ENCODE data around the gene MYH10.

MYH10 gene

DNA sequence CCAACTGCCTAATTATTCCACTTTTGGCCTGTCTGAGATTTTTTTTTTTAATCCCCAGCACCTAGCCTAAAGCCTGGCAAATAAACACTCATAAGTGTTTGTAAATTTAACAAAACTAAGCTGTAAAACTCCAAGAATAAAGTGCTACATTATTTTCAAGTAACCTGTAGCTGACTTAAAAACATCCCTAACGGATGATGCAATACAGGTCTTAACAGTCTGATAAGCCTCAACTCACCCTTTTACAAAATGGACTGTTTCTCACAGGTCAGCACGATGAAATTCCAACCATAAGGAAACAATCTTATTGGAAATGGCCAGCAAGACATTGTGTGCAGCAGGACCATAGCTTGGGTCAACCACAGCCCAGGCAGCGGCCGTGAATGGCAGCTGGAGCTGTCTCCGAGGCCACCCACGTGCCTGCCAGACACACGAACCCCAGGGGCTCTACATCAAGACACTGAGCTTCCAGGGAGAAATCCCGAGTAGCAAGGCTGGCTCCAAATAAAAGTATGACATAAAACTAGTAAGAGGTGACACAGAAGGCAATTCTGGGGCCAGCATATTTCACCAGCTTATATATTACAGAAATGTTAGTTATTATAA is 135.9 kb downstream of the MYH10 start:
- DNase-seq (ENCODE audit: low read depth in 2 of 2), result no peak

DNA sequence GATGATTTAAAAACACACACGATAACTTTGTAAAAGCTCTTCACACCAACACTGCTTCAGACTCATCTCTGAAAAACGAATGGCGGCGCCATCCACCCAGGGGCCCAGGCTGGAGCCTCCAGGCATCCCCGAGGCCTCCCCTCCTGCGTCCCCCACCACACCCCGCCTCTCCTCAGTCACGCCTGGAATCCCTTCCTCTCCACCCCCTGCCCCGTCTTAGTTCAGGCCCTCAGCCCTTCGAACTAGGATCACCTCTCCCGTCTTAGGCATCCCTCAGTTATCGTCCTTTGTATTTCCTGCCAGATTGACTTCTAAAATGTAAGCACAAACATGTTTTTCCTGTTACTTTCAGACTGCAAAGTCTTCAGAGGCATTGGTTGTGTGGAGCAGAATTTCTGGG is 136.5 kb downstream of the MYH10 start:
- no peak for DNase-seq (ENCODE audit: low read depth in 2 of 2)

DNA sequence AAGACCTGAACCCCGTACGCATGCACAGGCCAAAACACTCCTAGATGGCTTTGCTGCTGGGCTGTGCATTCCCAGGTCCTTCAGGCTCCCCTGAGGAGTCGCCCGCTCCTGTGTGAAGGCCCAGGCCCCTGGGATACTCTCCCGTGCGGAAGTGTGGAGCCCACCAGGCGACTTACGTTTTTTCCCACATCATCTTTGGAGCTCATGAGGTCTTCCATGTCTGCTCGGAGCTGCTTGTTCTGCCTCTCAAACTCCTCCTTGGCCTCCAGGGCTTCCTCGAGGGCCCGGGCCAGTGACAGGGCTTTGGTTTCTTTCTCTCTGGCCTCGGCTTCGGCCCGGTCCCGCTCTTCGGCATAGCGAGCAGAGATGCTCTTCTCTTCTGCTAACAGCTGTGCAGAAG is 138.4 kb downstream of the MYH10 start:
- DNase-seq (ENCODE audit: low read depth in 2 of 2), result no peak

DNA sequence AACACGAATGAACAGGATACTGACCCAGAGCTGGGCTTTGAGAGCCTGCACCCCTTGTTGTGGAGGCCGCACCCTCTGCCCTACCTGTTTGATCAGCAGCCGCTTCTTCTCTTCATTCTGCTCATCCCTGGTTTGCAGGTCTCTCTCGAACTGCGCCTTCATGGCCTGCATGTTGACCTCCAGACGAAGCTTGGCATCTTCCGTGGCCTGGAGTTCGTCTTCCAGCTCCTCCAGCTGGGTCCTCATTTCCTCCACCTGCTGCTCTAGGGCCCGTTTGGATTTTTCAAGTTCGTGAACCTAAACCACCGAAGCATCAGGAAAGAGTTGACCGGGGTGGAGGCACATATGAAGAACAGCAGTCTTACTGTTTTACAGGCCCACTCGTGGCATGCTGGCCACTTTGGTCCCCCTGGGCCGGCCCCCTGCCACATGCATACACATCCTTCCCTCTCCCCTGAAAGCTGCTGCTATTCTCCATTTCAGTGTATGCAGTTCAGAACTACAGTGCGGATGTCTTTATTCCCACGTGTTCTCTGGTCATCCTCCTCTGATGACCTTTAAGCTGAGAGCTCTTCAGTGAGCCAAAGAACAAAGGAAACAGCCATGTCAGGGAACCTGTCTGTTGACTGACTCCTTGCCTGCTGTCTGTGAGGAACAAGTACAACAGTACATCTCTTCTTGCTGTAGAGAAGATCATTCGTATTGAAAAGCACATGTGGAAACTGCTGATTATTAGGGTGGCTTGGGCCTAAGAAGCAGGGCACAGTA is 140.1 kb downstream of the MYH10 start:
- DNase-seq (ENCODE audit: low read depth in 2 of 2), result no peak

DNA sequence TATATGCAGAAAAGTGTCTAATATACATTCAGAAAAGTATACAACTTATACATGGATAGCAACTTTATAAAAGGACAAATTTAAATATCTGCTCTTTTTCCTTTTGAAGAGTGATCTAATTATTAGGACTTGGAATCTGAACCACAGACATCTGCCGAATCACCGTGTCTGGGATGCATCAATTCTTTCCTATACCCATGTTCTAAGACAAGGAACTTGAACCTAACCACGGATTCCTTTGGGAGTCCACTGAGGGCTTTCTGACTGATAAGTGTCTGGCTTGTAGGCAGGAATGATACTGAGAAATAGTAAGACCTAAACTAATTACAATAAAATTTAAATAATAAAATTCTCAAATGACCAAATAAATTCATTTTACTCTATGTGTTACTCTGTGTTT is 140.7 kb downstream of the MYH10 start:
- no peak for DNase-seq (ENCODE audit: low read depth in 2 of 2)

DNA sequence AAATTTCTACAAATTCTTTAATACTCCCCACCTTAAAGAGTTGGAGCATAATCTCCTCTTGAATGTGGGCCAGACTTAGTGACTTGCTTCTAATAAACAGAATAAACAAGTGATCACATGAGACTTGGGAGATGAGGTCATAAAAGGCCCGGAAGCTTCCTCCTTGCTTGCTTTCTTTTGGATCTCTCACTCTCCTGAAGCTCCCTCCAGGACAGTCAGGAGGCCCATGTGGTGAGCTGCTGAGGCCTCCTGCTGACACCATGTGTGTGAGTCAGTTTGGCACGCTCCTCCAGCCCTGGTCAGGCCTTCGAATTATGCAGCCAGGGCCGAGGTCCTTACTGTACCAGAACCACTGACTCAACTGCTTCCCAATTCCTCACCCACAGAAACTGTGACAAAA is 141.6 kb downstream of the MYH10 start:
- DNase-seq (ENCODE audit: low read depth in 2 of 2), result no peak

DNA sequence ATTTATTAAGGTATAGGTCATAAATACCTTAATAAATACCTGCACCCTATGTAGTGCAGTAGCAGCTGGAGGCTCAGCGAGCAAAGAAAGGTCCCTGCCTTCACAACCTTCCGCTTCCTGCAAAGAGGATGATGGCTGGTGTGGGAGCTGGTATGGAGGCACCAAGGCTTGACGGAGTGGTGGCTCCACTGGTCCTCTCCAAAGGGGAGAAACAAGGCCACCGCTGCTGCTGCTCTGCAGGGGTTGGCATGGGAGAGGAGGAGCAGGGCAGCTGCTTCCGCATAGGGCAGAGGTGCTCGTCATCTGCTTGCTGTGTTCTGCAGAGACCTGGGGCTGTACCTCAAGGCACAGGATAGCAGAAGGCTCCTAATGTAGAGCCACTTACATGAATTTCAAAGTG is 142.0 kb downstream of the MYH10 start:
- DNase-seq (ENCODE audit: low read depth in 2 of 2), result no peak

DNA sequence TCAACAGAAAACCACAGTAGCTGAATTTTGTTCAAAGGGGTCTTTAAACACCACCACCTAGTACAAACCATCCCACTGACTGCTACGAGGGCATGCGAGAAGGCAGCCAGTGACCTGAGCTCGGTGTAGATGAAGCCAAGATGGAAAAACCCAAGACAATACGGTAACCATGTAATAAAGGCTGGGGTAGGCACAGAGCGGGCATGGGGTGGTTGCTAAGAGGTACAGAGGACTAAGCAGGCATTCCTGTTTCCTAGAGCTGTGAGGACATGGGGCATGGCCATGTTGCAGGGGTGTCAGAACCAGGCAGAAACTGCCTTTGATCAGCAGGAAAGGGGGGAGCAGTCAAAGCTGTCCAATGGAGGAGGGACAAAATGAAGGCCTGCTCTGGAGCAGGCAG is 142.8 kb downstream of the MYH10 start:
- no peak for DNase-seq (ENCODE audit: low read depth in 2 of 2)

DNA sequence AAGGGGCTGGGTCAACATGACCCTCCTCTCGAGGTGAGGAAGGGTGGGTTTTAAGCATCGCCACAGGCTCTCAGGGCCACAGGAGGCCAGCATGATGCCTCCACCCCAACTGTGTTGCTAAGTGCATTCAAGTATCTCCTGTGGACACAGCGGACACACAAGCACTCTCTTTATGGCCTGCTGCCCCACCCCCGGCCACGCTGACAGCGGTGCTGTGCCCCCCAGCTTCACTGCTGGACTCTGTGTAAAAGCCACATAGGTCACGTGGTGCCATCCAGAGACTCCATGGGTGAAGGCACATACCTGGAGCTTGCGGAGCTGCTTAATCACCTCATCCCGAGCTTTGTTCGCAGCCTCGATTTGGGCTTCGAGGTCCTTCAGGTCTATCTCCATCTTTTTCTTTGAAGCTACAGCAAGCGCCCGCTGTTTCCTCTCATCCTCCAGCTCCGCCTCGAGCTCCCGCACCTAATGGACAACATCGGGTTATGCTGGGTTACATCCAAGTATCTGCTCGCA is 143.3 kb downstream of the MYH10 start:
- no peak for DNase-seq (ENCODE audit: low read depth in 2 of 2)

DNA sequence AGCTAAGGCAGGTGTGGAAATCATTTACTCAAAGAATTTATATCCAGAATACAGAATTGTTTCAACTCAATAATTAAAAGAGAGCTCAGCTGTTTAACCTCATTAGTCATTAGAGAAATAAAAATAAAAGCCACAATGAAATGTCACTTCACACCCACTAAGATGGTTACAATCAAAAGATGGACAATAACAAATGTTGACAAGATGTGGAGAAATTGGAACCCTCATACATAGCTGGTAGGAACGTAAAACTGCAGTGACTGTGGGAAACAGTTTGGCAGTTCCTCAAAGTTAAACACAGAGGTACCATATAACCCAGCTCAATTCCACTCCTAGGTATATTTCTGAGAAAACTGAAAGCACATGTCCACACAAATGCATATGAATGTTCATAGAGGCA is 145.0 kb downstream of the MYH10 start:
- no peak for DNase-seq (ENCODE audit: low read depth in 2 of 2)

DNA sequence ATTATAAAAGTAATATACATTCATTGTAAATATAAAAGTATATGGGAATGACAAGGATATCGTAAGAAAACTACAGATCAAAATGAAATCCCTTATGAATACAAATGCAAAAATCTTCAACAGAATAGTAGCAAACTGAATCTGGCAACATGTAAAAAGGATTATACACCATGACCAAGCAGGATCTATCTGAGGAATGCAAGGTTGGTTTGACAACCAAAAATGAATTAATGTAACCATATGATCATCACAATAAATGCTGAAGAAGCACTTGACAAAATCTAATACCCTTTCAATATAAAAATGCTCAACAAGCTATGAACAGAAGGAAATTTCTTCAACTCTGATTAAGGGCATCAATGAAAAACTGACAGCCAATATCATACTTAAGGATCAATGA is 146.1 kb downstream of the MYH10 start:
- no peak for DNase-seq (ENCODE audit: low read depth in 2 of 2)

DNA sequence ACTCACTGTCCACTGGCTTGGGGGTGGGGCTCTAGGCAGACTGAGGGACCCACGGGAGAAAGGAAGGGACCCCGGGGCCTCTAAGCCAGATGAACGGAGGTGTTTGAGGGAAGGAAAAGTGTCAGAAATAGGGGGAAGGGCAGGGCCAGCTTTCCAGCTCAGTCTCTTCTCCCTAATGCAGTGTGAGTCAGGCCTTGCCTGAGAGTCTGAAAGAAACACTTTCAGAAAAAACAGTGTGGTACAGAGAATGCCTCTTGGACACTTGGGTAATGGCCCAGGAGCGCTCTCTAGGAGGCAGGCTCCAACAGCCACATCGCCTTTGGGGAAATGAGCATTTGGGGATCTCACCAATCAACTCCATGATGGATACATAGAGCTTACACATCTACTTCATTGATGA is 148.0 kb downstream of the MYH10 start:
- DNase-seq (ENCODE audit: low read depth in 2 of 2), result no peak

DNA sequence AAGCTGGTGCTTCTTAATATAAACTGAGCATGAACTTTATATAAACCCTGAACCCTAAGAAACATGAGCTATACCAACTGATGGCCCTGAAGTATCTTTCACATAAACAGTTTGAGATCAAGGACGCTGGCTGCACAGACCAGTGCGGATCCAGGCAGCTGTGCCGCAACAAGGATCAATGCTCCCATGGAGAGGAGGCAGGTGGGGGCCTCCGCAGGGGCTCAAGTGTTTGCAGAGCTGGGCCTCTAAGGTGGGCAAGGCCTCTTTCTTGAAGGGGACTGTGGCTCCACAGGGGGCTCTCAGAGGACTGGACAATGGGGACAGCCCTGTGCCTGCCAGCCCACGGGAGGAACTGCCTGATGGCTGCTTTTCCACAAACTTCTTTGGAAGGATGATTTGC is 148.8 kb downstream of the MYH10 start:
- DNase-seq (ENCODE audit: low read depth in 2 of 2), result no peak

DNA sequence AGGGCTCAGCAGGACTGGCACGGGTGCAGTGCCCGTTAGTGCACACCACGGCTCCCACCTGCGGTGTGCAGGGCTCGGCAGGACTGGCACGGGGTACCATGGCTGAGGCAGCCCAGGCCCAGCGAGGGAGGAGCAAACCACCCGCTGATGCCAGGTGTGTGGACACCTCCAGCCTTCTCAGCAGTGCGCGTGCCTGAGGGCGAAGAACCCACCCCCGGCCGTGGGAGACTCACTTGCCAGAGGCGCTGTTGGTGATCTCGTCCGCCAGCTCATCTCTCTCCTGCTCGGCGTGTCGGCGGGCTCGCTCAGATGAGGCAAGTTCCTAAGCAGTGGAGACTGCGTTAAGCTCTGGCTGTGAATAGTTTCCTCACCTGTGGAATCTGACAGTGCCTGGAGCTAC is 149.4 kb downstream of the MYH10 start:
- no peak for DNase-seq (ENCODE audit: low read depth in 2 of 2)

DNA sequence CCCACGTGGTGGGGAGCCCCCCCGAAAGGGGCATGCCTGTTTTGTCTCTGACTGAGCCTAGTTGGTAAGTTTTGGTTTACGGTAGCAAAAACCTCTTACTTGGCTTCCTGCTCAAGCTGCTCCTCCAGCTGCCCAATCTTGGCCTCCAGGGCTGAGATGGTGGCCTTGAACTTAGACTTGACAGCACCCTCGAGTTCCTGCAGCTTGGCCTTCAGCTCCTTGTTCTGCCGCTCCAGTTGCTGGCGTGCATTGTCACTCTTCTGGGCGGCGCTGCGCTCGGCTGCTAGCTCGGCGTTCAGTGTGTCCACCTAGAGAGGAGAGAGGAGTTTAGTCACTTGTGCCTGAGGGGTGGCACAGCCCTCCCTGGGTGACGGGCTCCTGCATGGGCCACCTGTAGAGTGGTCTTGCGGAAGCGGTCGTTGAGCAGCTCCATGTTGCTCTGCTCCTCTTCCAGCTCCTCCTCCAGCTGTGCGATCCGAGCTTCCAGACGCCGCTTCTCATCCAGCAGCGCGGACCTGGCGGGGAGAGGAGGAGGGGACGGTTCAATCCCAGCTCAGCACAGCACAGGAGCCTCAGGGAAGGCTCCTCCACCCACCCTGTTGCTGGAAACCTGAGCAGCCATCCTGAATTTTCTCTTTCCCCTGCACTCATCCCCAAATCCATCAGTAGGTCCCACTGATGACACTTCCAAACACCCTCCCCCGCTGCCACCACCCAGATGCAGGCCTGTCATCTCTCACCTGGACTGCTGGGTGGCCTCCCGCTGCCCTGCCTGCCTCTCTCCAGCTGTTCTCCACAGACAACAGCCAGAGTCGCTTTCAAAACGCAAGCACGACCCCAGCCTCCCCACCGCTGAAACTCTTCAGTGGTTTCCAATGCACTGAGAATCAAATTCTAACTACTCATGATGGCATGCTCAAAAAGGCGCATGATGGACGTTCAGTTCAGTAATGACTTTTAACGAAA is 150.2 kb downstream of the MYH10 start:
- DNase-seq (ENCODE audit: low read depth in 2 of 2), result no peak

DNA sequence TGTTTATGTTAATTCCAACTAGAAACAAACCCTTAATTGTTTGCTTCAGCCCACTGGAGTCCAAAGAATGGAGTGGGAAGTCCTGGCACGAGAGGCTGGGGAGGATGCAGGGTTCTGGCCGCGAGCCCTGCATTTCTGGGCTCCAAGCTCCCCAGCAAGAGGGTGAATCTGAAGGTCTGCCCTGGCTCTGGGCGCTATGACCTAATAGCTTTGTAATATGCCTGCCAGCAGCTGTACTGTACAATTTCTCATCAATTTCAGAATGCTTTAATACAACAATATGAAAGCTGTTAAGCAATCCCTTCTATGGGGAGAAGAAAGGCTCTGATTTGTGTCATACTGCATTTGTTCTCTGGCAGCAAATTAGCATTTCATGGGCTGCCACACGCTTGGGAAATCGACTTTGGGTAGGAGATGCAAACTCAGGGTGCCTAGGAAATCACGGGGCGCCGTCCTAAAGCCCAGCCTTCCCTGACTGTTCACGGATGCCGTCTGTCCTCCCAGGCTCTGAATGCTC is 151.0 kb downstream of the MYH10 start:
- DNase-seq (ENCODE audit: low read depth in 2 of 2), result no peak

DNA sequence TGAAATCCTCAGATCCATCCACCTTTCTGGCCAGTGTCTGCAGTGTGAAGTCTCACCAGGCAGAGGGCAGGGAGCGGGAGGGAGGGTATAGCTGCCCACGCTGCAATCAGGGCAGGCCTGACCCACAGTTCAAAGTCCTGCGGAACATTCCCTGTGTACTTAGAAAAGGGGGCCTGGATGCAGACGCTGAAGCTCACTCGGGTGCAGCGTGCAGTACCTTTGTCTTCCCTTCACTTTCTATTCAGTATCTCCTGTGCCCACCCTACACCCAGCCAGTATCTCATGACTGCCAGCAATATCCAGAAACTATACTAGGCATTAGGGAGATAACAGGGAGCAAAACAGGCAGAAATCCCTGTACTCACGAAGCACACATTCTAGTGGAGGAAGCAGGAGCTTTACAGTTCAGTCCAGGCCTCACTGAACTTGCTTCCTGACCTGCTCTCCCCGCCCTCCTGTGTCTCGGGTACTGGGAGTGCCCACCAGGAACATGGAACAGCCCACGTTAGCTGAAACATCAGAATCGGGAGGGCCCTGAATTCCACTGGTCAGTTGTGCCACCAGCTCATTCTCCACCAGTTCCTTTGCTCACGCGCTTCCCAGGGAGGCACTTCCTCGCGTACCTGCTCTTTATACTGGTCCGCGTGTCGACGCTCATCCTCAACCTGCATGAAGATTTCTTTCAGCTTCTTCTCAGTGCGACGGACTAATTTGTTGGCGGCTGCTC is 152.6 kb downstream of the MYH10 start:
- DNase-seq (ENCODE audit: low read depth in 2 of 2), result no peak

DNA sequence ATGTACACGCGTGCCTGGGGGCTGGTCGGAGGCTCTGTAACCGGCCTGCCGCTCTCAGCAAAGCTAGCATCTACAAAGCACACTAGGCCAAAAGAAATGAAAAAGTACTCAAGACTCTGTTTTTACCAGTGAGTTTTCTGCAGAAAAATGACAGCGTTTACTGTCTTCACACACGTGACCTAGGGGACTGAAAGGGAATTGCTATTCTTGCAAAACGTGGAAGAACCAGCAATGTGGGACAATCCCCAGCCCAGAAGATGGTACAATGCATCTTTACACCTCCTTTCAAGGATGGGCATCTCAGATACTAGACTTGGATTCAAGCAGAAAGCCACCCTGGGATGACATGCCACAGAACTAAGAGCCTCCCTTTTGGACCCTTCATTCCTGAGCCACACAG is 153.4 kb downstream of the MYH10 start:
- DNase-seq (ENCODE audit: low read depth in 2 of 2), result no peak

DNA sequence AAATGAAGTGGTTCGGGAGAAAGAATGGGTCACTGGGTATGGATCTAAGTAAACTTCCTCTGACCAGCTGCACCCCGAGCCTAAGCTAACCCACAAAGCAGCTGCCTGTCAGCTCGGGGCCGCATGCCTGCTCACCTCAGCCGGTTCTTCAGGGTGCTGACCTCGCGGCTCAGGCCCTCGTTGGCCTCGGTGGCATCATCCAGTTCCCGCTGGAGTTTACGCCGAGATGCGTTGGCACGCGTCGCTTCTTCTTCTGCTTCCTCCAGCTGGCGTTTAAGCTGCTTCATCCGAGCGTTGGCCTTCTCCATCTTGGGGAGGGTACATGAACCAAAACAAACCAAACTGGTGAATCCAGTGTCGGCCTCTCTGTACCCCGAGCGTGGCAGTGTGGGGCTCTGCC is 153.8 kb downstream of the MYH10 start:
- no peak for DNase-seq (ENCODE audit: low read depth in 2 of 2)

DNA sequence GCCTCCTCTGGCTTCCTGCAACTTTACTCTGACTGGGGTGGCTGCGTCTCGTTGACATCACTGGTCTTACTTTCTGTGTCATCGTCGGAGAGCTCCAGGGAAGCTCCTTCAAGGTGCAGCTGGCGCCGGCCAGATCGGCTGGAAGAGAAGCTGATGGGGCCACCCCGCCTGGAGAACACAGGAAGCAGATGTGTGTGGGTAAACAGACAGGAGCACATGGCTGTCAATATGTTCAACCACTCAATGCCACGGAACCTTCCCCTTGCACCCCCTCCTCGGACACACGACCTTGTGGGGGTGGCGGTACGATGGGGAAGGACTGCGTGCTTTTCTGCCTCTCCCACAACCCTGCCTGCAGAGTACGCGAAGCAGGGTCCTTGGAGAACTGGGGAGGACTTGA is 154.7 kb downstream of the MYH10 start:
- no peak for DNase-seq (ENCODE audit: low read depth in 2 of 2)

DNA sequence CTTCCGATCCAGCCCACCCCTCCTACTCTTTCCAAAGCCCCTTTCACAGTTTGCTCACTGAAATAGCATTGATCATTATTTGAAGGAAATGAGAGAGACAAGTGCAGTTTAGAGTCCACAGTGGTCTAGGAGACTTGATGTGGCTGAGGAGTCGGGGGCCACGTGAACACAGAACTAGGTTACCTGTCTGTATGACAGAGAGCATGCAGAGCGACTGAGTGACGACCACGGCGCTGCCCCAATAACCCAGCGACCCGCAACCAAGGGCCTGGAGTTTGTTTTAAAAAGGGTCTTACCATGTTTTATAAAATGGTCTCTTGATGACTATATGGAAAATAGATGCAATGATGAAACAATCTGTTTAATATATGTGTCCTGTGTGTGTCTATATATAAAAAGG is 155.3 kb downstream of the MYH10 start:
- DNase-seq (ENCODE audit: low read depth in 2 of 2), result no peak

DNA sequence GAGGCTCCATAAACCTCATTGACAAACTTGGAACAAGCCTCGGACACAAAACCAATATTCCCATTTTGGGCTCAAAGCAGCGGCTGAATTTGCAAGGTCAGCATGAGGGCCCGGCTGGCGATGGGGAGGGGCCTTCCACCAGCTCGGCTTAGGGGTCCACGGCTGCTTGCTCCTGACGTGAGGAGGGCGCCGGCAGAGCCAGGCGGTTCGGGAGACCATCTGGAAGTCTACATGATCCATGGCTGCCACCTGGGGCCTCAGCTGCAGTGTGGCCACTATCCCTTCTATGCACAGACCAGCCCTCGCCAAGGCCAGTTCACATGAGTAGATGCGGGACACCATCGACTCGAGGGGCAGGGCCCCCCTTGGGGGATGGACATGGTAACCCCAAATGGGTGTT is 155.7 kb downstream of the MYH10 start:
- DNase-seq (ENCODE audit: low read depth in 2 of 2), result no peak
